B cell (primary cell): ENCODE data around the gene RGS3. TPM values are rescaled to one million over a fixed set of nuclear protein-coding genes. Genes with fewer than 3 reads are reported as not detected.

Source experiments
- ATAC-seq: fragments of 200-7000 bp; cut with Tn5 transposase; one replicate; pipeline ENCODE4 v1.10.0; 2021; ENCODE audit warnings: low read depth, mild to moderate bottlenecking, moderate number of reproducible peaks, moderate library complexity
- CTCF ChIA-PET: fragments of 350-600 bp; sonication (Branson Sonifier 250); formaldehyde crosslinking; loops from one replicate; lab custom pipeline; 2021; ENCODE audit warnings: antibody characterized with exemption, inconsistent platforms; lab: Charles Lee
- POLR2A ChIA-PET: fragments of 350-600 bp; sonication (Branson Sonifier 250); formaldehyde crosslinking; loops from one replicate; lab custom pipeline; 2021; ENCODE audit warnings: antibody characterized with exemption; lab: Charles Lee
- DNase-seq: peaks from one replicate; pipeline ENCODE4 v3.0.0; 2013
- H2AFZ ChIP-seq: 2 replicates; pipeline ENCODE4 v1.6.1; 2012; ENCODE audit warnings: mild to moderate bottlenecking, low read depth, low read length; ENCODE audit not compliant: insufficient read depth, poor library complexity, severe bottlenecking
- H3K27ac ChIP-seq, 2 donors: 1 replicate in 1 of 2; 2 replicates in 1 of 2; pipeline ENCODE4 v1.5.1; 2012 to 2013; ENCODE audit warnings: low read length in 2 of 2, mild to moderate bottlenecking in 2 of 2, moderate library complexity in 1 of 2
- H3K27me3 ChIP-seq, 4 experiments: fragments of 200-600 bp in 1 of 4; sonication (generic) in 1 of 4; replicated peaks in 1 of 4; 1 replicate in 2 of 4; 2 replicates in 2 of 4; pipeline versions ENCODE4 v1.6.1 to v1.7.0; 2013 to 2016; ENCODE audit warnings: low read length in 3 of 4, mild to moderate bottlenecking in 2 of 4, mixed read lengths in 1 of 4, moderate library complexity in 1 of 4; ENCODE audit not compliant: insufficient read depth in 4 of 4, control insufficient read depth in 3 of 4; ENCODE audit errors: control extremely low read depth in 1 of 4
- H3K36me3 ChIP-seq, 2 experiments: replicated peaks in 1 of 2; 1 replicate in 1 of 2; 2 replicates in 1 of 2; pipeline versions ENCODE4 v1.6.1 to v1.7.1; 2013; ENCODE audit warnings: low read length in 1 of 2; ENCODE audit not compliant: insufficient read depth in 2 of 2, control insufficient read depth in 1 of 2; ENCODE audit errors: control extremely low read depth in 1 of 2, extremely low read depth in 1 of 2
- H3K4me1 ChIP-seq, 2 donors: fragments of 200-600 bp in 1 of 2; sonication (generic) in 1 of 2; 1 replicate in 1 of 2; 2 replicates in 1 of 2; pipeline versions ENCODE4 v1.5.1 to v1.6.1; 2013 to 2017; ENCODE audit warnings: low read length in 2 of 2; ENCODE audit not compliant: control insufficient read depth in 2 of 2, insufficient read depth in 2 of 2
- H3K4me2 ChIP-seq: replicated peaks from 2 replicates; pipeline ENCODE3; 2012; ENCODE audit warnings: mild to moderate bottlenecking, low read depth, low read length; ENCODE audit not compliant: poor library complexity, severe bottlenecking
- H3K4me3 ChIP-seq, 5 experiments: fragments of 200-600 bp in 1 of 5; sonication (generic) in 1 of 5; 1 replicate in 3 of 5; 2 replicates in 2 of 5; pipeline versions ENCODE4 v1.5.1 to v1.7.0; 2011 to 2016; ENCODE audit warnings: low read length in 4 of 5, mild to moderate bottlenecking in 4 of 5, low read depth in 2 of 5, control low read depth in 1 of 5, moderate library complexity in 1 of 5; ENCODE audit not compliant: insufficient read depth in 1 of 5; ENCODE audit errors: control extremely low read depth in 1 of 5, extremely low read depth in 1 of 5
- H3K79me2 ChIP-seq: fragments of 200-600 bp; sonication (generic); one replicate; pipeline ENCODE4 v1.6.0; 2016; ENCODE audit warnings: low read length; ENCODE audit not compliant: control insufficient read depth, insufficient read depth
- H3K9ac ChIP-seq: fragments of 200-600 bp; sonication (generic); 2 replicates; pipeline ENCODE4 v1.6.1; 2017; ENCODE audit warnings: mild to moderate bottlenecking, low read length, moderate library complexity
- H3K9me3 ChIP-seq, 3 donors: one replicate each; pipeline versions ENCODE4 v1.6.1 to v1.7.1; 2013; ENCODE audit warnings: low read length in 2 of 3; ENCODE audit not compliant: control insufficient read depth in 2 of 3, insufficient read depth in 1 of 3; ENCODE audit errors: control extremely low read depth in 1 of 3
- H4K20me1 ChIP-seq: 2 replicates; pipeline ENCODE4 v1.6.0; 2012; ENCODE audit warnings: mild to moderate bottlenecking, low read length; ENCODE audit not compliant: insufficient read depth, control insufficient read depth, poor library complexity, severe bottlenecking
- H3K27ac Mint-ChIP-seq: one replicate; pipeline ENCODE4 v1.8.0; 2021; ENCODE audit warnings: mixed read lengths
- H3K27me3 Mint-ChIP-seq: one replicate; pipeline ENCODE4 v1.8.0; 2021; ENCODE audit warnings: mixed read lengths
- H3K4me1 Mint-ChIP-seq: one replicate; pipeline ENCODE4 v1.8.0; 2021; ENCODE audit warnings: mixed read lengths
- H3K4me3 Mint-ChIP-seq: one replicate; pipeline ENCODE4 v1.8.0; 2021; ENCODE audit warnings: mixed read lengths
- H3K9me3 Mint-ChIP-seq: one replicate; pipeline ENCODE4 v1.8.0; 2022; ENCODE audit warnings: mixed read lengths; ENCODE audit not compliant: insufficient read depth
- CTCF ChIP-seq: fragments of 200-600 bp; IDR thresholded peaks from one replicate; pipeline ENCODE4 v1.8.0; 2022; ENCODE audit warnings: antibody characterized with exemption, mild to moderate bottlenecking
- EZH2 ChIP-seq: IDR thresholded peaks from 2 replicates; pipeline ENCODE4 v1.6.1; 2012; ENCODE audit warnings: borderline replicate concordance, low read depth, mild to moderate bottlenecking, moderate library complexity, low read length; ENCODE audit not compliant: insufficient read depth, poor library complexity, severe bottlenecking
- WGBS: methylation state at CpG from one replicate; pipeline ENCODE4 v1.1.5; 2013; ENCODE audit warnings: missing lambda C conversion rate; ENCODE audit not compliant: insufficient coverage; 5-methylcytosine and 5-hydroxymethylcytosine counted together
- intact Hi-C: fragments of 100-400 bp; cut with micrococcal nuclease; formaldehyde crosslinking; loops from one replicate; pipeline ENCODE4 v1.10.0; 2022
- polyA plus RNA-seq: library from polyadenylated mRNA; depleted of rRNA; stranded (reverse); fragments of >200 nt; gene quantifications from 2 replicates; pipeline ENCODE4 v1.2.3, GENCODE V29; 2012
- total RNA-seq, 2 donors: library from RNA; stranded (reverse); fragments of 120-200 nt in 1 of 2; gene quantifications; 1 replicate in 1 of 2; 2 replicates in 1 of 2; pipeline versions ENCODE4 v1.2.3 to v1.2.4, GENCODE V29; 2013 to 2022

Gene RGS3
- total and polyA plus RNA-seq, 2 donors (not counting 1 experiment from before 2014, with no cell fraction given): 12.0 to 15.6 TPM

GRCh38 chr9:113640418-113640817 lies 176.9 kb downstream of the RGS3 start:
- H3K4me1 Mint-ChIP-seq: no peaks in the 10 kb centered on the region
- POLR2A ChIA-PET: no interaction called here
- CTCF ChIA-PET: no interaction called here
- H3K27me3 Mint-ChIP-seq: peaks cover 22% of the 10 kb centered on the region
- intact Hi-C loops: no loop called here
- Histone ChIP-seq H3K9me3 (no peaks in the 10 kb centered on the region), H3K36me3 (no peaks in the 10 kb centered on the region), H3K4me1 (no peaks in the 10 kb centered on the region), H3K4me2 (no peak overlapping the region), H3K4me3 (no peak overlapping the region), H3K9ac (no peak overlapping the region), H4K20me1 (no peaks in the 10 kb centered on the region), H3K27me3 (peaks cover 0 to 2% (median 0%) of the 10 kb centered on the region in 4 experiments), H3K27ac (no peak overlapping the region), H2AFZ (no peak overlapping the region), H3K79me2 (no peaks in the 10 kb centered on the region)
- no peaks in the 10 kb centered on the region for H3K9me3 Mint-ChIP-seq
- DNase-seq: no peak
- 95% methylated on average over 4 of the region's 6 CpGs for WGBS
- no peak overlapping the region for H3K4me3 Mint-ChIP-seq
- ATAC-seq: no peak
- H3K27ac Mint-ChIP-seq: no peak overlapping the region
- TF ChIP-seq CTCF: no peak
- TF ChIP-seq EZH2: no peak

- H3K27ac Mint-ChIP-seq: no peak overlapping the region
Observed at GRCh38 chr9:113641100-113641885, 177.8 kb downstream of the RGS3 start.

More at GRCh38 chr9:113641100-113641885, 177.8 kb downstream of the RGS3 start:
- no peak overlapping the region for H3K9ac ChIP-seq
- H3K4me1 Mint-ChIP-seq: no peaks in the 10 kb centered on the region
- H3K4me1 ChIP-seq: no peaks in the 10 kb centered on the region
- no peak overlapping the region for H3K4me3 Mint-ChIP-seq
- intact Hi-C loops: no loop called here
- H3K9me3 ChIP-seq: no peaks in the 10 kb centered on the region
- CTCF ChIA-PET: interaction anchor here (0.8 to 1.5 kb wide), 2 partner anchors 14 to 16 kb away, joined by 6 read pairs; no protein-coding TSS in a partner anchor
- H3K9me3 Mint-ChIP-seq: no peaks in the 10 kb centered on the region
- ATAC-seq: no peak
- H3K27ac ChIP-seq: no peak overlapping the region
- WGBS: no CpG with 5 or more reads among the region's 7 CpGs
- peaks cover 0 to 6% (median 2%) of the 10 kb centered on the region in 4 experiments for H3K27me3 ChIP-seq
- H3K4me2 ChIP-seq: no peak overlapping the region
- POLR2A ChIA-PET: no interaction called here
- no peak overlapping the region for H3K4me3 ChIP-seq
- no peaks in the 10 kb centered on the region for H3K79me2 ChIP-seq
- no peaks in the 10 kb centered on the region for H4K20me1 ChIP-seq
- no peak for DNase-seq
- H2AFZ ChIP-seq: no peak overlapping the region
- TF ChIP-seq EZH2: no peak
- no peak for TF ChIP-seq CTCF
- no peaks in the 10 kb centered on the region for H3K36me3 ChIP-seq
- H3K27me3 Mint-ChIP-seq: peaks cover 20% of the 10 kb centered on the region
